Measurements from ENCODE around the gene ALDH3A1.

Gene ALDH3A1

DNA sequence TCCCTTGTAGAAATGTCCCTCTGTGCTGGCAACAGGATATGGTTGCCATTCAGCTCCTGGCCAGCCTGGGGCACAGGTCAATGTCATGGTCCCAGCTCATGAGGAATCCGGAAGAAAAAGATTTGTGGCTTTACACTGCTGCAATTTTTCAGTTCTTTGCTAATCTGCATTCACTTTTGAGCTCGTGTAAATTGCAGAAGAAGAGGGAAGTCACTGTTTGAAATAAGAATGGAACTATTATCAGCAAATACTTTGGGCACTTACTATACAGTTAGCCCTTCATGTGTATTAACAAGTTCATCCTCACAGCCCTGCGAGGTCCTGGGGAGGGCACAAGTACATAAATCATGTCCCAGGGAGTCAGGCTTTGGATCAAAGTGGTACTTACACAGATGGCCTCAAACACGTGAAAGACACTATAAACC is 45.9 kb downstream of the ALDH3A1 start:
- ATAC-seq = no peak
